DND-41 (cell line): ENCODE data around the gene EIPR1.

Source experiments
- EZH2 ChIP-seq: IDR thresholded peaks from 3 replicates; pipeline ENCODE4 v1.6.1; 2012; ENCODE audit warnings: borderline replicate concordance, low read depth, mild to moderate bottlenecking, moderate library complexity, low read length, inconsistent platforms; ENCODE audit not compliant: severe bottlenecking
- TF ChIP-seq, protein P1 (sequence below): IDR thresholded peaks from 2 replicates; pipeline ENCODE4 v1.5.1; 2012; ENCODE audit warnings: borderline replicate concordance, low read length, moderate library complexity, mild to moderate bottlenecking; ENCODE audit not compliant: poor library complexity, severe bottlenecking; ENCODE audit errors: extremely low read depth

DNA sequence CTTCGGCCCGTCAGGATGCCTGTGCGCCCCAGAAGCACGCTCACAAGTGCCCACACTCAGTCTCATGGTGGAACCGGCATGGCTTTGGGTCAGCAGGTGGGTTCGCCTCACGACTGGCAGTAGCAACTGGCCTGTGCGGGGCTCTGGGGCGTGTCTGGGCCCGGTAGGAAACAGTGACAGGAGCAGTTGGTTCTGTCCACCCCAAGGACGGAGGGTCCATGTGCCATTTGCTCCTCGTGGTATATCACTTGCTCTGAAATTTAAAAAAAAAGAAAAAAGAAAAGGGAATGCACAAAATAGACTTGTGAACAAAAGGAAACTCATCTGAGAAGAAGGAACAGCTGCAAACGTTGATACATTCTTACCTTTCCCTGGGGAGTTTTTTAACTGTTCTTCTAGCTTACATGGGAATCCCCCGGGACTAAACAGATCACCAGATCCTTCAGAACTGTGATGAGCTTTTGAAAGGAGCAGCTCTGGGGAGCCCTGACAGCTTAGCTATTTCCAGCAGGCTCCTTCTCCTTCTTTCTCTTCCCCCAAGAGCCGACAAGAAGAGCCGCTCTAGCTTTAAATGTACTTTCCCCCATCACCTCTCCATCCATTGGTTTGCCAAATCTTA, 44.7 kb upstream of the EIPR1 start:
- TF ChIP-seq, protein P1, sequence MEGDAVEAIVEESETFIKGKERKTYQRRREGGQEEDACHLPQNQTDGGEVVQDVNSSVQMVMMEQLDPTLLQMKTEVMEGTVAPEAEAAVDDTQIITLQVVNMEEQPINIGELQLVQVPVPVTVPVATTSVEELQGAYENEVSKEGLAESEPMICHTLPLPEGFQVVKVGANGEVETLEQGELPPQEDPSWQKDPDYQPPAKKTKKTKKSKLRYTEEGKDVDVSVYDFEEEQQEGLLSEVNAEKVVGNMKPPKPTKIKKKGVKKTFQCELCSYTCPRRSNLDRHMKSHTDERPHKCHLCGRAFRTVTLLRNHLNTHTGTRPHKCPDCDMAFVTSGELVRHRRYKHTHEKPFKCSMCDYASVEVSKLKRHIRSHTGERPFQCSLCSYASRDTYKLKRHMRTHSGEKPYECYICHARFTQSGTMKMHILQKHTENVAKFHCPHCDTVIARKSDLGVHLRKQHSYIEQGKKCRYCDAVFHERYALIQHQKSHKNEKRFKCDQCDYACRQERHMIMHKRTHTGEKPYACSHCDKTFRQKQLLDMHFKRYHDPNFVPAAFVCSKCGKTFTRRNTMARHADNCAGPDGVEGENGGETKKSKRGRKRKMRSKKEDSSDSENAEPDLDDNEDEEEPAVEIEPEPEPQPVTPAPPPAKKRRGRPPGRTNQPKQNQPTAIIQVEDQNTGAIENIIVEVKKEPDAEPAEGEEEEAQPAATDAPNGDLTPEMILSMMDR: no peak
- TF ChIP-seq EZH2: no peak
